GM12878 (cell line): ENCODE measurements around the gene ZNF493. TPM values are rescaled to one million over a fixed set of nuclear protein-coding genes. Genes with fewer than 3 reads are reported as not detected.
A peak's percentile ranks its signal among the peaks of the same experiment; 100 is the strongest.

Experiments used
- BCL3 ChIP-seq: IDR thresholded peaks from 2 replicates; pipeline ENCODE4 v1.6.1; 2011; ENCODE audit warnings: borderline replicate concordance, low read depth, mild to moderate bottlenecking, moderate library complexity, low read length; ENCODE audit not compliant: insufficient read depth, poor library complexity, severe bottlenecking
- CBX5 ChIP-seq: sonication (generic); IDR thresholded peaks from 2 replicates; pipeline ENCODE4 v1.6.1; 2016; ENCODE audit warnings: low read depth, moderate library complexity, mild to moderate bottlenecking, inconsistent platforms
- E4F1 ChIP-seq: fragments of 450-650 bp; IDR thresholded peaks from 2 replicates; pipeline ENCODE4 v1.6.1; 2018; ENCODE audit warnings: borderline replicate concordance, mild to moderate bottlenecking; ENCODE audit not compliant: partially characterized antibody
- EZH2 ChIP-seq: IDR thresholded peaks from 2 replicates; pipeline ENCODE4 v1.6.1; 2012; ENCODE audit warnings: low read depth, mild to moderate bottlenecking, control low read depth, inconsistent platforms, low read length, borderline replicate concordance; ENCODE audit not compliant: control insufficient read depth
- HDAC6 ChIP-seq: fragments of 200-600 bp; sonication (generic); IDR thresholded peaks from one replicate; pipeline ENCODE4 v1.8.0; 2017; ENCODE audit warnings: antibody characterized with exemption; ENCODE audit not compliant: unreplicated experiment
- IRF3 ChIP-seq: fragments of 450-650 bp; IDR thresholded peaks from 2 replicates; pipeline ENCODE4 v1.6.1; 2014; ENCODE audit warnings: mild to moderate bottlenecking
- NKRF ChIP-seq: fragments of 450-650 bp; conservative IDR thresholded peaks from 2 replicates; pipeline ENCODE4 v1.6.1; 2017; ENCODE audit warnings: mild to moderate bottlenecking, moderate library complexity
- PAX8 ChIP-seq: fragments of 450-650 bp; IDR thresholded peaks from 2 replicates; pipeline ENCODE4 v1.6.1; 2017; ENCODE audit warnings: mild to moderate bottlenecking, moderate library complexity
- POLR2A ChIP-seq: IDR thresholded peaks from 2 replicates; pipeline ENCODE4 v1.6.1; 2011; ENCODE audit warnings: low read depth, mild to moderate bottlenecking, low read length
- POLR2AphosphoS2 ChIP-seq: IDR thresholded peaks from 2 replicates; pipeline ENCODE4 v1.6.1; 2011; ENCODE audit warnings: low read depth, mild to moderate bottlenecking, low read length, improper control_type of control experiment, moderate library complexity
- POU2F2 ChIP-seq: IDR thresholded peaks from 3 replicates; pipeline ENCODE4 v1.6.1; 2011; ENCODE audit warnings: low read depth, mild to moderate bottlenecking, low read length, borderline replicate concordance
- RFX5 ChIP-seq: IDR thresholded peaks from 2 replicates; pipeline ENCODE4 v1.6.1; 2011; ENCODE audit warnings: low read depth, low read length, improper control_type of control experiment
- SIN3A ChIP-seq: IDR thresholded peaks from 2 replicates; pipeline ENCODE4 v1.6.1; 2012; ENCODE audit warnings: low read depth, low read length, improper control_type of control experiment
- SIX5 ChIP-seq: IDR thresholded peaks from 2 replicates; pipeline ENCODE4 v1.6.1; 2011; ENCODE audit warnings: mild to moderate bottlenecking, low read depth, low read length, moderate library complexity; ENCODE audit not compliant: severe bottlenecking
- SPI1 ChIP-seq: IDR thresholded peaks from 2 replicates; pipeline ENCODE4 v1.6.1; 2011; ENCODE audit warnings: low read depth, mild to moderate bottlenecking, low read length, moderate library complexity, borderline replicate concordance; ENCODE audit not compliant: insufficient read depth
- SREBF1 ChIP-seq: IDR thresholded peaks from 2 replicates; pipeline ENCODE4 v1.6.1; 2012; ENCODE audit warnings: mild to moderate bottlenecking, low read length
- TBL1XR1 ChIP-seq: IDR thresholded peaks from 2 replicates; pipeline ENCODE4 v1.6.1; 2012; ENCODE audit warnings: low read depth, low read length, improper control_type of control experiment
- TCF7 ChIP-seq: IDR thresholded peaks from 2 replicates; pipeline ENCODE4 v1.6.1; 2014; ENCODE audit warnings: antibody characterized with exemption, borderline replicate concordance
- ZBED1 ChIP-seq: IDR thresholded peaks from 2 replicates; pipeline ENCODE4 v1.6.1; 2016; ENCODE audit warnings: borderline replicate concordance
- ZNF622 ChIP-seq: fragments of 450-650 bp; IDR thresholded peaks from 2 replicates; pipeline ENCODE4 v1.6.1; 2017; ENCODE audit warnings: mild to moderate bottlenecking, inconsistent platforms
- ZSCAN29 ChIP-seq: fragments of 450-650 bp; IDR thresholded peaks from 2 replicates; pipeline ENCODE4 v1.6.1; 2017; ENCODE audit warnings: mild to moderate bottlenecking, moderate library complexity
- ZZZ3 ChIP-seq: IDR thresholded peaks from 2 replicates; pipeline ENCODE4 v1.6.1; 2011; ENCODE audit warnings: low read depth; ENCODE audit not compliant: control insufficient read depth, insufficient read length
- polyA plus RNA-seq, 11 experiments: library from polyadenylated mRNA; depleted of rRNA in 4 of 11; unstranded in 6 of 11; stranded (reverse) in 5 of 11; fragments of >200 nt; fragmentation: Nextera tagmentation in 4 of 11; fragmentation: Illumina TruSeq in 1 of 11; extraction: Ambion mirVana in 4 of 11; extraction: Trizol in 1 of 11; gene quantifications; 1 replicate in 1 of 11; 2 replicates in 10 of 11; pipeline versions ENCODE4 v1.2.1 to v1.2.3, GENCODE V29; 2011 to 2016; ENCODE audit warnings: inconsistent platforms in 2 of 11, missing spikeins in 2 of 11, low read depth in 1 of 11
- total RNA-seq, 4 experiments: library from RNA; depleted of rRNA in 3 of 4; stranded (reverse); fragments of >200 nt in 3 of 4; fragmentation: Illumina TruSeq in 1 of 4; extraction: Trizol in 1 of 4; gene quantifications; 2 replicates each; pipeline versions ENCODE4 v1.2.1 to v1.2.3, GENCODE V29; 2013 to 2021

Gene ZNF493
- total and polyA plus RNA-seq, 10 of the 15 experiments (the other 5 are each of a cell fraction or from before 2014, with no cell fraction given) = 2.9 to 17.6 (median 8.3) TPM

GRCh38 chr19:21396893-21397572 lies at the start of gene ZNF493 (continued):
- TF ChIP-seq TBL1XR1 (no peak), TCF7 (no peak), SREBF1 (no peak), POLR2AphosphoS2 (peak; percentile 41; the same call in 1 of the 2 replicates), IRF3 (peak; percentile 69; the same call in 1 of the 2 replicates), EZH2 (no peak), CBX5 (no peak), HDAC6 (no peak), PAX8 (no peak), ZSCAN29 (no peak), BCL3 (no peak), RFX5 (no peak), SPI1 (no peak), ZNF622 (no peak), SIN3A (no peak), POU2F2 (no peak), E4F1 (no peak), ZBED1 (no peak), POLR2A (peak; percentile 92), ZZZ3 (no peak), NKRF (no peak), SIX5 (no peak)
